ENCODE results near the gene TMPRSS12. TPM values are rescaled to one million over a fixed set of nuclear protein-coding genes. Genes with fewer than 3 reads are reported as not detected.
"Not testable (repeated sequence)": the region's sequence is repeated elsewhere in the genome, so short reads cannot be mapped to it uniquely, and the experiment has no call there.

TMPRSS12 gene
- total RNA-seq, 6 experiments from 2014 or later: not detected

DNA sequence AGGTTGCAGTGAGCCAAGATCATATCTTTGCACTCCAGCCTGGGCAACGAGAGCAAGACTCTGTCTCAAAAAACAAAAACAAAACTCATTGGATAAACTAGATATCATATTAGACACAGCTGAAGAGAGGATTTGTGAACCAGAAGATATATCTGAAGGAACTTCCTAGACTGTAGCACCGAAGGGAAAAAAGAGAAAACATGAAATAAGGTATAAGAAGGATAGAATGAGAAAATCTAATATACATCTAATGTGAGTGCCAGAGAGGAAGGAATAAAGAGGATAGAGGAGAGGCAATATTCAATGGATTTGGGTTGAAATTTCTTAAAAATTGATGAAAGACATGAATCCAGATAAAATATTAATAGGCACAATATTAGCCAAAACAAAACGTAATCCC lies 22.5 kb downstream of the TMPRSS12 start:
- H3K27ac Mint-ChIP-seq: no peak overlapping the region
- peaks cover 27% of the 10 kb centered on the region for H3K9me3 Mint-ChIP-seq
- no peak overlapping the region for H3K4me3 Mint-ChIP-seq
- peaks cover 12% of the 10 kb centered on the region for H3K27me3 Mint-ChIP-seq (ENCODE audit: insufficient read depth)
- peaks cover 19% of the 10 kb centered on the region for H3K36me3 Mint-ChIP-seq (ENCODE audit: low read depth)
- no peak for DNase-seq
- H3K4me1 Mint-ChIP-seq (ENCODE audit: low read depth): peaks cover 15% of the 10 kb centered on the region
- TF ChIP-seq, protein P1, sequence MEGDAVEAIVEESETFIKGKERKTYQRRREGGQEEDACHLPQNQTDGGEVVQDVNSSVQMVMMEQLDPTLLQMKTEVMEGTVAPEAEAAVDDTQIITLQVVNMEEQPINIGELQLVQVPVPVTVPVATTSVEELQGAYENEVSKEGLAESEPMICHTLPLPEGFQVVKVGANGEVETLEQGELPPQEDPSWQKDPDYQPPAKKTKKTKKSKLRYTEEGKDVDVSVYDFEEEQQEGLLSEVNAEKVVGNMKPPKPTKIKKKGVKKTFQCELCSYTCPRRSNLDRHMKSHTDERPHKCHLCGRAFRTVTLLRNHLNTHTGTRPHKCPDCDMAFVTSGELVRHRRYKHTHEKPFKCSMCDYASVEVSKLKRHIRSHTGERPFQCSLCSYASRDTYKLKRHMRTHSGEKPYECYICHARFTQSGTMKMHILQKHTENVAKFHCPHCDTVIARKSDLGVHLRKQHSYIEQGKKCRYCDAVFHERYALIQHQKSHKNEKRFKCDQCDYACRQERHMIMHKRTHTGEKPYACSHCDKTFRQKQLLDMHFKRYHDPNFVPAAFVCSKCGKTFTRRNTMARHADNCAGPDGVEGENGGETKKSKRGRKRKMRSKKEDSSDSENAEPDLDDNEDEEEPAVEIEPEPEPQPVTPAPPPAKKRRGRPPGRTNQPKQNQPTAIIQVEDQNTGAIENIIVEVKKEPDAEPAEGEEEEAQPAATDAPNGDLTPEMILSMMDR (IDR thresholded peaks at IDR 0.05): no peak

DNA sequence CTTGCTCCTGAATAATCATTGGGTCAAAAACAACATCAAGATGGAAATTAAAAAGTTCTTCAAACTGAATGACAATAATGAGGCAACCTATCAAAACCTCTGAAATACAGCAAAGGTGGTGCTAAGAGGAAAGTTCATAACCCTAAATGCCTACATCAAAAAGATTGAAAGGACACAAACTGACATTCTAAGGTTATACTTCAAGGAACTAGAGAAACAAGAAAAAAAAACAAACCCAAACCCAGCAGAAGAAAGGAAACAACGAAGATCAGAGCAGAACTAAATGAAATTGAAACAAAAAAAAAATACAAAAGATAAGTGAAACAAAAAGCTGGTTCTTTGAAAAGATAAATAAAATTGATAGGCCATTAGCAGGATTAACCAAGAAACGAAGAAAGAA lies 26.2 kb downstream of the TMPRSS12 start:
- H3K4me1 Mint-ChIP-seq (ENCODE audit: low read depth); H3K4me3 Mint-ChIP-seq; H3K27ac Mint-ChIP-seq; DNase-seq: not testable (repeated sequence)
- peaks cover 19% of the 10 kb centered on the region for H3K36me3 Mint-ChIP-seq (ENCODE audit: low read depth)
- H3K27me3 Mint-ChIP-seq (ENCODE audit: insufficient read depth): peaks cover 15% of the 10 kb centered on the region
- peaks cover 27% of the 10 kb centered on the region for H3K9me3 Mint-ChIP-seq

DNA sequence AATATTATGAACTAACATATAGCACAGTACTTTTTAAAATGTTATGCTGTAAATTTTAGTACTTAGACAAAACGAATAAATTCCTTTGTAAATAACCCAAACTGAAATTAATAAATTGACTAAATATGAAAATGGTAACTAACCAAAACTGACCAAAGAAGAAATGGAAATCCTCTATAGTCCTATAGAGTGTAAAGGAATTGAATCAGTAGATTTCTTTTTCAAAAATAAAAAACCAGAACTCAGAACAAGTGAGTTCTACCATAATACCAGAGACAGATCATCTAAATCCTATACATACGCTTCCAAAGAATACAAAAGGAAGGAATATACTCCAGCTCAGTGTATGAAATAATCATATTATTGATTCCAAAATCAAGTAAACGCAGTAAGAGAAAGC lies 39.8 kb downstream of the TMPRSS12 start:
- H3K4me3 Mint-ChIP-seq: no peak overlapping the region
- no peaks in the 10 kb centered on the region for H3K4me1 Mint-ChIP-seq (ENCODE audit: low read depth)
- peaks cover 5% of the 10 kb centered on the region; the same call in 1 of the 2 replicates for H3K36me3 Mint-ChIP-seq (ENCODE audit: low read depth)
- no peak for DNase-seq
- no peak overlapping the region for H3K27ac Mint-ChIP-seq
- H3K9me3 Mint-ChIP-seq: peaks cover 9% of the 10 kb centered on the region
- TF ChIP-seq, protein P1 (IDR thresholded peaks at IDR 0.05): no peak
- H3K27me3 Mint-ChIP-seq (ENCODE audit: insufficient read depth): peaks cover 3% of the 10 kb centered on the region; the same call in 1 of the 2 replicates

DNA sequence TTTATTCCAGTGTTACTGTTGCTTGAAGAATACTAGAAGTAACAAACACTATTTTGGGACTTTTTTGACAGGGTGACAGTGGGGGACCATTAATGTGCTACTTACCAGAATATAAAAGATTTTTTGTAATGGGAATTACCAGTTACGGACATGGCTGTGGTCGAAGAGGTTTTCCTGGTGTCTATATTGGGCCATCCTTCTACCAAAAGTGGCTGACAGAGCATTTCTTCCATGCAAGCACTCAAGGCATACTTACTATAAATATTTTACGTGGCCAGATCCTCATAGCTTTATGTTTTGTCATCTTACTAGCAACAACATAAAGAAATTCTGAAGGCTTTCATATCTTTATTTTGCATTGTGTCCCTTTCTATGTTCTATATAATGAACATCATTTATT lies 44.5 kb downstream of the TMPRSS12 start:
- H3K27ac Mint-ChIP-seq: no peak overlapping the region
- H3K36me3 Mint-ChIP-seq (ENCODE audit: low read depth): peaks cover 5% of the 10 kb centered on the region; the same call in 1 of the 2 replicates
- no peaks in the 10 kb centered on the region for H3K4me1 Mint-ChIP-seq (ENCODE audit: low read depth)
- DNase-seq: no peak
- H3K27me3 Mint-ChIP-seq (ENCODE audit: insufficient read depth): peaks cover 6% of the 10 kb centered on the region; the same call in 1 of the 2 replicates
- peaks cover 7% of the 10 kb centered on the region for H3K9me3 Mint-ChIP-seq
- TF ChIP-seq, protein P1 (IDR thresholded peaks at IDR 0.05): no peak
- no peak overlapping the region for H3K4me3 Mint-ChIP-seq

GRCh38 chr12:50888666-50889065 lies 45.9 kb downstream of the TMPRSS12 start:
- no peaks in the 10 kb centered on the region for H3K9me3 Mint-ChIP-seq
- H3K27me3 Mint-ChIP-seq (ENCODE audit: insufficient read depth): peaks cover 7% of the 10 kb centered on the region; the same call in 1 of the 2 replicates
- no peak overlapping the region for H3K4me3 Mint-ChIP-seq
- no peaks in the 10 kb centered on the region for H3K36me3 Mint-ChIP-seq (ENCODE audit: low read depth)
- H3K27ac Mint-ChIP-seq: no peak overlapping the region
- no peaks in the 10 kb centered on the region for H3K4me1 Mint-ChIP-seq (ENCODE audit: low read depth)
- TF ChIP-seq, protein P1 (IDR thresholded peaks at IDR 0.05): no peak
- DNase-seq: no peak

GRCh38 chr12:50894241-50894640 lies 51.5 kb downstream of the TMPRSS12 start:
- Mint-ChIP-seq H3K36me3 (ENCODE audit: low read depth) (no peaks in the 10 kb centered on the region), H3K27me3 (ENCODE audit: insufficient read depth) (peaks cover 6% of the 10 kb centered on the region; the same call in 1 of the 2 replicates), H3K4me3 (no peak overlapping the region), H3K9me3 (no peaks in the 10 kb centered on the region), H3K4me1 (ENCODE audit: low read depth) (no peaks in the 10 kb centered on the region), H3K27ac (no peak overlapping the region)
- DNase-seq: no peak
- TF ChIP-seq, protein P1 (IDR thresholded peaks at IDR 0.05): no peak

Data from HFFc6 (cell line).